ENCODE data around the gene ASB2.

DNA sequence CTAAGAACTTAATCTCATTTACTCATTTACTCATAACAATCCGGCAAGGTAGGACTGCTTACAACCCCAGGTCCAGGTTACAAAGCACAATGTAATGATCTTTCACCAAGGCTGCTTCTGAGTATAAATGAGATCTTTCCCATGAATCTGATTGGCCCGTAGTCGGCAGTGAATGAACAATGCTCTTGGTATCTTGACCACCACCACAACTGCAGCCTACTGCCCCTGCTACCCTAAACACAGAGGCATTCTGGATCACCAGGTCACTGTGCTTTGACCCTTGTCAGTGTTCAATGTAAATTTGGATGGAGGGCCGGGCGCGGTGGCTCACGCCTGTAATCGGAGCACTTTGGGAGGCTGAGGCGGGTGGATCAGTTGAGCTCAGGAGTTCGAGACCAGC, 33.3 kb downstream of the ASB2 start:
- TF ChIP-seq, protein P1, sequence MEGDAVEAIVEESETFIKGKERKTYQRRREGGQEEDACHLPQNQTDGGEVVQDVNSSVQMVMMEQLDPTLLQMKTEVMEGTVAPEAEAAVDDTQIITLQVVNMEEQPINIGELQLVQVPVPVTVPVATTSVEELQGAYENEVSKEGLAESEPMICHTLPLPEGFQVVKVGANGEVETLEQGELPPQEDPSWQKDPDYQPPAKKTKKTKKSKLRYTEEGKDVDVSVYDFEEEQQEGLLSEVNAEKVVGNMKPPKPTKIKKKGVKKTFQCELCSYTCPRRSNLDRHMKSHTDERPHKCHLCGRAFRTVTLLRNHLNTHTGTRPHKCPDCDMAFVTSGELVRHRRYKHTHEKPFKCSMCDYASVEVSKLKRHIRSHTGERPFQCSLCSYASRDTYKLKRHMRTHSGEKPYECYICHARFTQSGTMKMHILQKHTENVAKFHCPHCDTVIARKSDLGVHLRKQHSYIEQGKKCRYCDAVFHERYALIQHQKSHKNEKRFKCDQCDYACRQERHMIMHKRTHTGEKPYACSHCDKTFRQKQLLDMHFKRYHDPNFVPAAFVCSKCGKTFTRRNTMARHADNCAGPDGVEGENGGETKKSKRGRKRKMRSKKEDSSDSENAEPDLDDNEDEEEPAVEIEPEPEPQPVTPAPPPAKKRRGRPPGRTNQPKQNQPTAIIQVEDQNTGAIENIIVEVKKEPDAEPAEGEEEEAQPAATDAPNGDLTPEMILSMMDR (tag by site-specific recombination; IDR thresholded peaks at IDR 0.05), result no peak
- TF ChIP-seq ZNF76 (tag by site-specific recombination; IDR thresholded peaks at IDR 0.05; ENCODE audit: borderline replicate concordance, low read depth) (no peak), ZBTB7A (tag by site-specific recombination; IDR thresholded peaks at IDR 0.05; ENCODE audit: low read depth) (no peak), ZBTB1 (tag by site-specific recombination; IDR thresholded peaks at IDR 0.05) (no peak), YY1 (tag by site-specific recombination; IDR thresholded peaks at IDR 0.05) (no peak), ZNF174 (tag by site-specific recombination; IDR thresholded peaks at IDR 0.05) (no peak)
- TF ChIP-seq, protein P2, sequence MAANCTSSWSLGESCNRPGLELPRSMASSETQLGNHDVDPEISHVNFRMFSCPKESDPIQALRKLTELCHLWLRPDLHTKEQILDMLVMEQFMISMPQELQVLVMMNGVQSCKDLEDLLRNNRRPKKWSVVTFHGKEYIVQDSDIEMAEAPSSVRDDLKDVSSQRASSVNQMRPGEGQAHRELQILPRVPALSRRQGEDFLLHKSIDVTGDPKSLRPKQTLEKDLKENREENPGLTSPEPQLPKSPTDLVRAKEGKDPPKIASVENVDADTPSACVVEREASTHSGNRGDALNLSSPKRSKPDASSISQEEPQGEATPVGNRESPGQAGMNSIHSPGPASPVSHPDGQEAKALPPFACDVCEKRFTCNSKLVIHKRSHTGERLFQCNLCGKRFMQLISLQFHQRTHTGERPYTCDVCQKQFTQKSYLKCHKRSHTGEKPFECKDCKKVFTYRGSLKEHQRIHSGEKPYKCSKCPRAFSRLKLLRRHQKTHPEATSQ (tag by site-specific recombination; IDR thresholded peaks at IDR 0.05), result no peak

Measured in HEK293 (cell line).